NCI-H345 (cell line): ENCODE data around the gene PDS5A.
"Not testable (repeated sequence)": the region's sequence is repeated elsewhere in the genome, so short reads cannot be mapped to it uniquely, and the experiment has no call there.

Source experiments
- DNase-seq: peaks from one replicate; lab custom pipeline; 2025; lab: John Stamatoyannopoulos, UW

The PDS5A gene

DNA sequence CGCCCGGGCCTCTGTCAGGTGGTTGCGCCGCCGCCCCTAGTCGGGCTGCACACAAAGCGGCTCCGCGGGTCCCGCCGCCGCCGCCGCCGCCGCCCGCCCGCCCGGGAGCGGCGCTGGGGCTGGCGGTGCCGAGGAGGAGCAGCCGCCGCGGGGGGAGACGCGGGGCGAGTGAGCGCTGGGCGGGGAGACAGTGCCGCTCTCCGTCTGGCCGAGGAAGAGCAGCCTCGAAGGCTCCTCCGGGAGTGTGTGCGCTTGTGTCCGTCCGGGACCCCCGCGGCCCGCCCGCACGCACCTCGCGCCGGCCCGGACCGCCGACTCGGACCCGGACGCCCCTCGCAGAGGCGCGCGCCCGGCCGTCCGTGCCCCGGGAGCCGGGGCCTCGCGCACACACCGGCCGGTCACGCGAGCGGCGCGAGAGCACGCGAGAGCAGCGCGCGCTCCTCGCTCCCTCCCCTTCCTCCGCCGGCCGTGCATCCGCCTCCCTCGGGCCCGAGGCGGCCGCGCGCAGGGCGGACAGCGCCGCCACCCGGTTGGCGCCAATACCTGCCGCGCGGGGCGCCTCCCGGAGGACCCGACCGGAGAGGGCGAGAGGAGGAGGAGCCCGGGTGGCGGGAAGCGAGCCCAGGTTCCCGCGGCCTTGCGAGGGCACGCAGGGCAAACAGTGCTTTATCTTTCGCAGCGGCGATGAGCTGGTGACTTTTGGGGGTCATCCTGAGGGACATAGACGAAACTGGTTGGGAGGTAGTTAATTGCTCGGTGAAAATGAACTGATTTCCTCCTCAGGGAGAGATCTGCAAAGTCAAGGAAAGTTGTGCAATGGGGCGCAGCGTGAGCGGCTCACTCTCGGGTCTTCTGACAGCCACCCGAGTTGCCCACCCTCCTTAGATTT is at the start of gene PDS5A:
PDS5A (minus strand) TSS at position 423 of the 889 bp plus-strand sequence. CDS start 1,334 bp downstream, outside the sequence.
- peak; percentile 89 for DNase-seq

DNA sequence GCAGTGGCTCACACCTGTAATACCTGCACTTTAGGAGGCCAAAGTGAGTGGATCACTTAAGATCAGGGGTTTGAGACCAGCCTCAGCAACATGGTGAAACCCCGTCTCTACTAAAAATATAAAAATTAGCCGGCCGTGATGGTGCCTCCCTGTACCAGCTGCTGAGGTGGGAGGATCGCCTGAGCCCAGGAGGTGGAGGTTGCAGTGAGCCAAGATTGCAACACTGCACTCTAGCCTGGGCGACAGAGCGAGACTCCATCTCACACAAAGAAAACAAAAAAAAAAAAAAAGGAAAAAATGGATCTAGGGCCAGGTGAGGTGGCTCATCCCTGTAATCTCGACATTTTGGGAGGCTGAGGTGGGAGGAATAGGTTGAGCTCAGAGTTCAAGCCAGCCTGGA is 46.3 kb upstream of the PDS5A start:
- not testable (repeated sequence) for DNase-seq

DNA sequence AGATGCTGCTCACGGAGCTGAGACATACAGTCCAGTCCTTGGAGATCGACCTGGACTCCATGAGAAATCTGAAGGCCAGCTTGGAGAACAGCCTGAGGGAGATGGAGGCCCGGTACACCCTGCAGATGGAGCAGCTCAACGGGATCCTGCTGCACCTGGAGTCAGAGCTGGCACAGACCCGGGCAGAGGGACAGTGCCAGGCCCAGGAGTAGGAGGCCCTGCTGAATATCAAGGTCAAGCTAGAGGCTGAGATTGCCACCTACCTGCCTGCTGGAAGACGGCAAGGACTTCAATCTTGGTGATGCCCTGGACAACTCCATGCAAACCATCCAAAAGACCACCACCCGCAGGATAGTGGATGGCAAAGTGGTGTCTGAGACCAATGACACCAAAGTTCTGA is 43.4 kb upstream of the PDS5A start:
- not testable (repeated sequence) for DNase-seq

DNA sequence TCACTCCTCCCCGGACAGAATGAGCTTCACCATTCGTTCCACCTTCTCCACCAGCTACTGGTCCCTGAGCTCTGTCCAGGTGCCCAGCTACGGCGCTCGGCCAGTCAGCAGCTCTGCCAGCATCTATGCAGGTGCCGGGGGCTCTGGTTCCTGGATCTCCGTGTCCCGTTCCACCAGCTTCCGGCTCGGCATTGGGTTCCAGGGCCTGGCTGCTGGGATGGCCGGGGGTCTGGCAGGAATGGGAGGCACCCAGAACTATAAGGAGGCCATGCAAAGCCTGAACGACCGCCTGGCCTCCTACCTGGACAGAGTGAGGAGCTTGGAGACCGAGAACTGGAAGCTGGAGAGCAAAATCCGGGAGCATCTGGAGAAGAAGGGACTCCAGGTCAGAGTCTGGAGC is 42.5 kb upstream of the PDS5A start:
- no peak for DNase-seq

DNA sequence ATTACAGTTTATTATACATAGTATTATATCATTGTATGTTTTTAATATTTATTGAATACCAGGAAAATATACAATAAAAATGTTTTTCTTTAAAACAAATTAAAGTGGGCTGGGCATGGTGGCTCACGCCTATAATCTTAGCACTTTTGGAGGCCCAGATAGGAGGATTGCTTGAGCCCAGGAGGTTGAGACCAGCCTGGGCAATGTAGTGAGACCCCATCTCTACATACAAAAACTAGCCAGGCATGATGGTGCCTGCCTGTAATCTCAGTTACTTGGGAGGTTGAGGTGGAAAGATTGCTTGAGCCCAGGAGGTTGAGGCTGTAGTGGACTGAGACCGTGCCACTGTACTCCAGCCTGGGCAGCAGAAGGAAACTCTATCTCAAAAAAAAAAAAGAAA is 38.3 kb upstream of the PDS5A start:
- DNase-seq: no peak

GRCh38 chr4:40003986-40004385 is 26.3 kb upstream of the PDS5A start:
- DNase-seq: no peak

- no peak for DNase-seq
These were observed 23.0 kb upstream of the PDS5A start for GRCh38 chr4:40000711-40001110.

- DNase-seq: no peak
These were observed 21.1 kb upstream of the PDS5A start for GRCh38 chr4:39998659-39999345.

DNA sequence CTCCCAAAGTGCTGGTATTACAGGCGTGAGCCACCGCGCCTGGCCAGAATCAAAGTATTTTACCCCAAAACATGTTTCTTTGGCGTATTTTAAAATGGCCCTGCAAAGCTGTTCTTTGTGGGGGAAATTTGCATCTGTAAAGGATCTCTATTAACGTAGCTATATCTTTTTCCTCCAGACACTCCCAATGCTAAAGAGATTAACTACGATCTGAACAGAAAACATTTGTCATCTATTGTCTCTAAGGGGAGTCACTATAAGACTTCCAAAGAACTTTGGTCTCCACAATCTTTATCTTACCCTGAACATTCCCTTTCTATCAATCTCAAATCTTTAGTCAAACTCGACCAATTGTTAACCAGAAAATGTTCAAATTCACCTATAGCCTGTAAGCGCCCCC is 19.1 kb upstream of the PDS5A start:
- no peak for DNase-seq

DNA sequence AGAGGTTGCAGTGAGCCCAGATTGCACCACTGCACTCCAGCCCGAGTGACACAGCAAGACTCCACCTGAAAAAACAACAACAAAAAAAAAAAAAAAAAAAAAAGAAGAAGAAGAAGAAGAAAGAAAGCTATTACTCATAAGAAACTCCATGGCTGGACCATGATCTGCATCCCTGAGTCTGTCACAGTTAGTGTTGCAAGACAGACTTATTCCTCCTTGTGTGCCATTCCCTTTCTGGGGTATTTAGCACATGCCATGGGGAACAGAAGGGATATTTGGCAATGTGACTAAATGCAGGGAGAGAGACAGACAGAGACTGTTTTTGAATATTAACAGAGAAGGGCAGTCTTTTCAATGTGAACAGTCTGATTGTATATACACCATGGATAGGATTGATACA is 16.7 kb upstream of the PDS5A start:
- DNase-seq: no peak

DNA sequence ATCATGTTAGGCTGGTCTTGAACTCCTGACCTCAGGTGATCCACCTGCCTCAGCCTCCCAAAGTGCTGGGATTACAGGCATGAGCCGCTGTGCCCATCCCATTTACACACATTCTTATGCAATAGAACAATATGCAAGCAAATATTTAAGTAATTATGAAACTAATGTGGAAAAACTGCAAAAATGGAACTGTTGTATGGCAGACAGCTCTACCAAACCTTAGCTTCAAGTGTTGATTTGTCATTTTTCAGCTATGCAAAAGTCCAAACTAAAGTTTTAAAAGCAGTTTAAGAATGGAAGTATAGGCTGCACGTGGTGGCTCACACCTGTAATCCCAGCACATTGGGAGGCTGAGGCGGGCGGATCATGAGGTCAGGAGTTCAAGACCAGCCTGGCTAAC is 11.7 kb upstream of the PDS5A start:
- DNase-seq: not testable (repeated sequence)

GRCh38 chr4:39987485-39987884 is 9.8 kb upstream of the PDS5A start:
- no peak for DNase-seq

GRCh38 chr4:39978904-39979303 is 1.2 kb upstream of the PDS5A start:
- DNase-seq: no peak

GRCh38 chr4:39978378-39978775 is 666 bp upstream of the PDS5A start:
- DNase-seq: no peak

DNA sequence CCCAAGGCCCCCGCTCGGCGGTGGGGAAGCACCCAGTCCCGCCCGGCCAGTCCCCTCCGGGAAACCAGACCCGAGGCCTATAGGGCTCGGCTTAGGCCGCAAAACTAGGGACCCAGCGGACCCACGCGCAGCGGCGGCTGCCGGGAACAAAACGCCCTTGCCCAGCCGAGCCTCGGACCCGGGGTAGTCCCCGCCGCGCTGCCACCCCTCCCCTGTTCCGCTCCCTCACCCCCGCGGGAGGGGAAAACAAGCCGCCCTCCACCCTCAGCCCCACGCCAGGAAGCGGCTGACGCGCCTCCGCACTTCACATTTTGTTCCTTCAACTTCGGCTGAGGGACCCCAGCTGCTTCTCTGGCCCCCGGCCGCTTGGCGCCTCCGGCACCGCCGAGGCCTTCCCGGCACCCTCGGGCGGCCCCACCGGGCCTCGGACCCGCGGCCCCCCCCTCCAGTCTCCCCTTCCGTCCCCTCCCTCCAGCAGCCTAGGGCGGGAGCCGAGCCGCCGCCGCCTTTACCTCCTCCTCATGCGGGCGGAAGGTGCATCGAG is 694 bp downstream of the PDS5A start:
- DNase-seq: peak; percentile 28

GRCh38 chr4:39976141-39976944 is 1.4 kb downstream of the PDS5A start:
- DNase-seq: peak; percentile 71

DNA sequence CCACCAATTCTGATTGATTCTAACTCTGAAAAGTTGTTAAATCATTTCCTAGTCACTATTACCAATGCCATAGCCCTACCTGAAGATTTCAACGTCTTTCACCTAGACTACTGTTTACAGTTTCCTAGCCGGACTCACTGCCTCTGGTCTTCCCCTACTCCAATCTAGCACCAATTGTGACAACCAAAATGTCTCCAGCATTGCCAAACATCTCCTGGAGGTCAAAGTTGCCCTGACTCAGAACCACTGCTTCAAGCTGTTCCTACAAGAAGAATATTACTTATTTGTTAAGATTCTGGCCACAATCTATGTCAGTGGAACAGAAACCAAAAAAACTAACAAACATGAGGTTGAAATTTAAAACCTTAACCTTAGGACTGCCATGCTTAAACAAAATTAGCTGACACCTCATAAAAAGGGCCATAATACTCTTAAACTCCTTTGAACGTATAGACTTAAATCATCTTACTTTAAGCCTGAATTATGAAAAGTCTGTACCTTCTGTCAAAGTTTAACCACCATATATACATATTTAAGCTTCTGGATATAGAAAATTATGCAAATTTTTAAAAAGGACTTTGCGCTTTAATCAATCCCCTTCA is 2.1 kb downstream of the PDS5A start:
- no peak for DNase-seq

GRCh38 chr4:39973052-39973451 is 4.7 kb downstream of the PDS5A start:
- not testable (repeated sequence) for DNase-seq

DNA sequence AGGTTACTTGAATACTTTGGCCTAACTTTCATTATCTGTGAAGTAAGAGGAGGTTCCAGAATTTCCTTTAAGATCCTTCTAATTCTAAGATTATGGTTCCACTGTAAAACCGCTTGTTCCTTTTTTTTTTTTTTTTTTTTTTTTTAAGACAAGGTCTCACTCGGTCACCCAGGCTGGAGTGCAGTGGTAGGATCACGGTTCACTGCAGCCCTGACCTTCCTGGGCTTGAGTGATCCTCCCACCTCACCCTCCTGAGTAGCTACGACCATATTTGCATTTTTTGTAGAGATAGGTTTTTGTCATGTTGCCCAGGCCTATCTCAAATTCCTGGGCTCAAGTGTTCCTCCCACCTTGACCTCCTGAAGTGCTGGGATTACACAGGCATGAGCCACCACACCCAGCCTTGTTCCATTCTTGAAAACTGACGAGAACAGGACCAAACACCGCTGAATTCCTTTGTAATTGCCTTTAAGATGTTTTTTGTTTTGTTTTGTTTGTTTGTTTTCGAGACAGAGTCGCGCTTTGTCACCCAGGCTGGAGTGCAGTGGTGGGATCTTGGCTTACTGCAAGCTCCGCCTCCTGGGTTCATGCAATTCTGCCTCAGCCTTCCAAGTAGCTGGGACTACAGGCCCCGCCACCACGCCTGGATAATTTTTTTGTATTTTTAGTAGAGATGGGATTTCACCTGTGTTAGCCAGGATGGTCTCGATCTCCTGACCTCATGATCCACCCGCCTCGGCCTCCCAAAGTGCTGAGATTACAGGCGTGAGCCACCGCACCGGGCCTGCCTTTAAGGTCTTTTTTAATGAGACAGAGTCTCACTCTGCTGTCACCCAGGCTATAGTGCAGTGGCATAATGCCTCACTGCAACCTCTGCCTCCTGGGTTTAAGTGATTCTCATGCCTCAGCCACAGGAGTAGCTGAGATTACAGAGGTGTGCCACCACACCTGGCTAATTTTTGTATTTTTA is 6.8 kb downstream of the PDS5A start:
- no peak for DNase-seq

GRCh38 chr4:39963656-39964055 is 14.1 kb downstream of the PDS5A start:
- DNase-seq: no peak
